Large intestine (tissue), 3 donors: ENCODE data around the gene CTBP2. TPM values are rescaled to one million over a fixed set of nuclear protein-coding genes. Genes with fewer than 3 reads are reported as not detected.
"Not testable (repeated sequence)": the region's sequence is repeated elsewhere in the genome, so short reads cannot be mapped to it uniquely, and the experiment has no call there.

Experiments used
- DNase-seq, 2 donors: peaks; one replicate each; pipeline versions ENCODE4 v3.0.0 to v3.0.0-alpha.2; 2013
- H3K27ac ChIP-seq: one replicate; pipeline ENCODE4 v1.5.1; 2013; ENCODE audit warnings: low read length
- H3K27me3 ChIP-seq: 2 replicates; pipeline ENCODE4 v1.6.1; 2013; ENCODE audit warnings: low read length; ENCODE audit not compliant: control insufficient read depth, insufficient read depth
- H3K36me3 ChIP-seq: 2 replicates; pipeline ENCODE4 v1.6.1; 2013; ENCODE audit warnings: low read length; ENCODE audit not compliant: control insufficient read depth, insufficient read depth
- H3K4me1 ChIP-seq: one replicate; pipeline ENCODE4 v1.6.1; 2013; ENCODE audit warnings: low read length; ENCODE audit not compliant: control insufficient read depth, insufficient read depth
- H3K4me3 ChIP-seq: one replicate; pipeline ENCODE4 v1.5.1; 2013; ENCODE audit warnings: low read length
- H3K9me3 ChIP-seq: one replicate; pipeline ENCODE4 v1.6.1; 2013; ENCODE audit warnings: mild to moderate bottlenecking, low read depth, low read length, moderate library complexity; ENCODE audit not compliant: control insufficient read depth
- WGBS: methylation state at CpG from one replicate; pipeline ENCODE4 v1.1.5; 2013; ENCODE audit warnings: low lambda C conversion rate; ENCODE audit not compliant: insufficient coverage; 5-methylcytosine and 5-hydroxymethylcytosine counted together
- polyA plus RNA-seq: library from polyadenylated mRNA; unstranded; fragments of 120-200 nt; gene quantifications from one replicate; pipeline ENCODE4 v1.2.1, GENCODE V29; 2013

CTBP2 gene
- polyA plus RNA-seq, 1 donor = 60.1 TPM

GRCh38 chr10:125087191-125087896, 73.0 kb downstream of the CTBP2 start:
- H3K9me3 ChIP-seq = no peaks in the 10 kb centered on the region
- H3K27ac ChIP-seq = no peak overlapping the region
- 100% methylated on average over 1 of the region's 14 CpGs for WGBS
- no peaks in the 10 kb centered on the region for H3K27me3 ChIP-seq
- no peaks in the 10 kb centered on the region for H3K4me1 ChIP-seq
- no peak overlapping the region for H3K4me3 ChIP-seq
- H3K36me3 ChIP-seq = peaks cover 29% of the 10 kb centered on the region
- DNase-seq = no peak

GRCh38 chr10:125086691-125087090, 73.7 kb downstream of the CTBP2 start:
- H3K9me3 ChIP-seq = no peaks in the 10 kb centered on the region
- peaks cover 34% of the 10 kb centered on the region for H3K36me3 ChIP-seq
- H3K27me3 ChIP-seq = no peaks in the 10 kb centered on the region
- no peak overlapping the region for H3K27ac ChIP-seq
- 87% methylated on average over 3 of the region's 9 CpGs for WGBS
- no peak overlapping the region for H3K4me3 ChIP-seq
- DNase-seq = no peak
- H3K4me1 ChIP-seq = no peaks in the 10 kb centered on the region

- H3K27ac ChIP-seq = no peak overlapping the region
- no peak for DNase-seq
- WGBS = no CpG with 5 or more reads among the region's 17 CpGs
- no peak overlapping the region for H3K4me3 ChIP-seq
- H3K27me3 ChIP-seq = no peaks in the 10 kb centered on the region
- H3K9me3 ChIP-seq = no peaks in the 10 kb centered on the region
- H3K36me3 ChIP-seq = peaks cover 38% of the 10 kb centered on the region
- H3K4me1 ChIP-seq = no peaks in the 10 kb centered on the region
These were observed 74.9 kb downstream of the CTBP2 start for GRCh38 chr10:125085258-125086054.

GRCh38 chr10:125084614-125085257, 75.6 kb downstream of the CTBP2 start:
- no peak overlapping the region for H3K4me3 ChIP-seq
- no peaks in the 10 kb centered on the region for H3K9me3 ChIP-seq
- H3K4me1 ChIP-seq = no peaks in the 10 kb centered on the region
- no CpG with 5 or more reads among the region's 18 CpGs for WGBS
- H3K36me3 ChIP-seq = peaks cover 36% of the 10 kb centered on the region
- DNase-seq = no peak
- no peaks in the 10 kb centered on the region for H3K27me3 ChIP-seq
- H3K27ac ChIP-seq = no peak overlapping the region

- no peak overlapping the region for H3K4me3 ChIP-seq
- H3K4me1 ChIP-seq = no peaks in the 10 kb centered on the region
- no peaks in the 10 kb centered on the region for H3K9me3 ChIP-seq
- no peak for DNase-seq
- WGBS = no CpG with 5 or more reads among the region's 11 CpGs
- no peaks in the 10 kb centered on the region for H3K27me3 ChIP-seq
- H3K36me3 ChIP-seq = peaks cover 36% of the 10 kb centered on the region
- H3K27ac ChIP-seq = no peak overlapping the region
These were observed 76.2 kb downstream of the CTBP2 start for GRCh38 chr10:125084191-125084613.

GRCh38 chr10:125083576-125083920, 76.8 kb downstream of the CTBP2 start:
- Histone ChIP-seq H3K27ac (peak overlapping the region; percentile 2), H3K4me1 (no peaks in the 10 kb centered on the region), H3K27me3 (no peaks in the 10 kb centered on the region), H3K9me3 (no peaks in the 10 kb centered on the region), H3K36me3 (peaks cover 36% of the 10 kb centered on the region), H3K4me3 (no peak overlapping the region)
- DNase-seq = no peak
- no CpG with 5 or more reads among the region's 10 CpGs for WGBS

- no peaks in the 10 kb centered on the region for H3K9me3 ChIP-seq
- no CpG with 5 or more reads among the region's 15 CpGs for WGBS
- DNase-seq = peak in 1 of 2 donors; percentile 33
- H3K4me3 ChIP-seq = no peak overlapping the region
- peaks cover 31% of the 10 kb centered on the region for H3K36me3 ChIP-seq
- H3K27ac ChIP-seq = peak overlapping the region; percentile 2
- no peaks in the 10 kb centered on the region for H3K27me3 ChIP-seq
- H3K4me1 ChIP-seq = no peaks in the 10 kb centered on the region
These were observed 77.3 kb downstream of the CTBP2 start for GRCh38 chr10:125082881-125083575.

GRCh38 chr10:125082471-125082870, 77.9 kb downstream of the CTBP2 start:
- peaks cover 27% of the 10 kb centered on the region for H3K36me3 ChIP-seq
- not testable (repeated sequence) for H3K4me1 ChIP-seq, H3K27ac ChIP-seq

GRCh38 chr10:125081931-125082330, 78.4 kb downstream of the CTBP2 start:
- no peak for DNase-seq
- no peaks in the 10 kb centered on the region for H3K4me1 ChIP-seq
- H3K27me3 ChIP-seq = no peaks in the 10 kb centered on the region
- H3K9me3 ChIP-seq = no peaks in the 10 kb centered on the region
- H3K27ac ChIP-seq = no peak overlapping the region
- H3K36me3 ChIP-seq = peaks cover 27% of the 10 kb centered on the region
- no peak overlapping the region for H3K4me3 ChIP-seq
- no CpG with 5 or more reads among the region's 10 CpGs for WGBS

More at GRCh38 chr10:125082471-125082870, 77.9 kb downstream of the CTBP2 start:
- not testable (repeated sequence) for H3K27me3 ChIP-seq, H3K4me3 ChIP-seq, H3K9me3 ChIP-seq, DNase-seq
- no CpG with 5 or more reads among the region's 13 CpGs for WGBS

GRCh38 chr10:125080984-125081383, 79.4 kb downstream of the CTBP2 start:
- Histone ChIP-seq H3K4me1 (no peaks in the 10 kb centered on the region), H3K27ac (no peak overlapping the region), H3K27me3 (no peaks in the 10 kb centered on the region), H3K4me3 (no peak overlapping the region), H3K9me3 (no peaks in the 10 kb centered on the region), H3K36me3 (peaks cover 28% of the 10 kb centered on the region)
- 100% methylated on average over 3 of the region's 7 CpGs for WGBS
- no peak for DNase-seq
